LNCaP clone FGC (cell line): ENCODE measurements around the gene PRDM1.

Experiments used
- DNase-seq: peaks from one replicate; pipeline ENCODE4 v3.0.0-alpha.2; 2011; ENCODE audit warnings: low read depth
- H3K4me3 ChIP-seq: 2 replicates; pipeline ENCODE4 v1.5.1; 2011; ENCODE audit warnings: mild to moderate bottlenecking, low read depth, low read length, control low read depth
- CTCF ChIP-seq: IDR thresholded peaks from 2 replicates; pipeline ENCODE4 v1.5.1; 2012; ENCODE audit warnings: mild to moderate bottlenecking; ENCODE audit not compliant: control insufficient read depth, insufficient read depth; ENCODE audit errors: extremely low read depth

PRDM1 gene

GRCh38 chr6:106094261-106094963 is 8.3 kb downstream of the PRDM1 start:
- no peak for TF ChIP-seq CTCF
- no peak overlapping the region for H3K4me3 ChIP-seq
- no peak for DNase-seq

GRCh38 chr6:106094964-106095335 is 8.8 kb downstream of the PRDM1 start:
- DNase-seq, result no peak
- no peak for TF ChIP-seq CTCF
- no peak overlapping the region for H3K4me3 ChIP-seq

GRCh38 chr6:106097411-106098231 is 11.5 kb downstream of the PRDM1 start:
- peak; percentile 65 for DNase-seq
- peak overlapping the region; percentile 56 for H3K4me3 ChIP-seq
- no peak for TF ChIP-seq CTCF

GRCh38 chr6:106098383-106099234 is 12.5 kb downstream of the PRDM1 start:
- DNase-seq, result no peak
- peak overlapping the region; percentile 56 for H3K4me3 ChIP-seq
- TF ChIP-seq CTCF, result no peak

- TF ChIP-seq CTCF, result no peak
- no peak for DNase-seq
- H3K4me3 ChIP-seq, result no peak overlapping the region
Observed at GRCh38 chr6:106099235-106099537, 13.1 kb downstream of the PRDM1 start.

- H3K4me3 ChIP-seq, result no peak overlapping the region
- no peak for DNase-seq
- TF ChIP-seq CTCF, result no peak
Observed at GRCh38 chr6:106100755-106101154, 14.6 kb downstream of the PRDM1 start.
